Adipocyte (in vitro differentiated cells): ENCODE results near the gene HDAC8.
A peak's percentile ranks its signal among the peaks of the same experiment; 100 is the strongest.
"Not testable (repeated sequence)": the region's sequence is repeated elsewhere in the genome, so short reads cannot be mapped to it uniquely, and the experiment has no call there.

Experiments
- DNase-seq: peaks from one replicate; pipeline ENCODE4 v3.0.0-alpha.2; 2015; ENCODE audit warnings: low read depth
- H3K27me3 ChIP-seq: replicated peaks from 2 replicates; pipeline ENCODE4 v1.7.0; 2013; ENCODE audit warnings: mild to moderate bottlenecking, low read length, moderate library complexity; ENCODE audit not compliant: control insufficient read depth, insufficient read depth
- H3K36me3 ChIP-seq: 2 replicates; pipeline ENCODE4 v1.7.0; 2013; ENCODE audit warnings: low read length, mild to moderate bottlenecking, moderate library complexity; ENCODE audit not compliant: control insufficient read depth, insufficient read depth, severe bottlenecking
- H3K4me1 ChIP-seq: 2 replicates; pipeline ENCODE4 v1.7.0; 2013; ENCODE audit warnings: mild to moderate bottlenecking, low read length, moderate library complexity; ENCODE audit not compliant: control insufficient read depth, insufficient read depth
- H3K4me3 ChIP-seq: 2 replicates; pipeline ENCODE4 v1.7.0; 2013; ENCODE audit warnings: mild to moderate bottlenecking, low read length, moderate library complexity
- H3K9ac ChIP-seq: 2 replicates; pipeline ENCODE4 v1.7.0; 2013; ENCODE audit warnings: mild to moderate bottlenecking, low read length, moderate library complexity
- H3K9me3 ChIP-seq: 2 replicates; pipeline ENCODE4 v1.7.0; 2013; ENCODE audit warnings: mild to moderate bottlenecking, low read length, moderate library complexity; ENCODE audit not compliant: control insufficient read depth

The HDAC8 gene

GRCh38 chrX:72532366-72532765 lies 40.3 kb downstream of the HDAC8 start:
- H3K9me3 ChIP-seq: peaks cover 4% of the 10 kb centered on the region
- H3K27me3 ChIP-seq: peaks cover 24% of the 10 kb centered on the region
- H3K9ac ChIP-seq: no peak overlapping the region
- no peak for DNase-seq
- peaks cover 2% of the 10 kb centered on the region for H3K4me1 ChIP-seq
- H3K4me3 ChIP-seq: no peak overlapping the region
- no peaks in the 10 kb centered on the region for H3K36me3 ChIP-seq

GRCh38 chrX:72526534-72527508 lies 45.8 kb downstream of the HDAC8 start:
- peaks cover 10% of the 10 kb centered on the region for H3K27me3 ChIP-seq
- no peak overlapping the region for H3K9ac ChIP-seq
- no peaks in the 10 kb centered on the region for H3K36me3 ChIP-seq
- no peak for DNase-seq
- H3K4me1 ChIP-seq: peaks cover 12% of the 10 kb centered on the region
- peaks cover 4% of the 10 kb centered on the region for H3K9me3 ChIP-seq
- H3K4me3 ChIP-seq: no peak overlapping the region

GRCh38 chrX:72498782-72499181 lies 73.9 kb downstream of the HDAC8 start:
- Histone ChIP-seq H3K4me1 (no peaks in the 10 kb centered on the region), H3K4me3 (no peak overlapping the region), H3K9ac (no peak overlapping the region), H3K36me3 (no peaks in the 10 kb centered on the region), H3K27me3 (peaks cover 15% of the 10 kb centered on the region), H3K9me3 (peaks cover 33% of the 10 kb centered on the region)
- DNase-seq: no peak

GRCh38 chrX:72495046-72495445 lies 77.6 kb downstream of the HDAC8 start:
- Histone ChIP-seq H3K9me3 (peaks cover 17% of the 10 kb centered on the region), H3K9ac (no peak overlapping the region), H3K4me1 (no peaks in the 10 kb centered on the region), H3K4me3 (no peak overlapping the region), H3K36me3 (no peaks in the 10 kb centered on the region), H3K27me3 (peaks cover 12% of the 10 kb centered on the region)
- DNase-seq: peak; percentile 4

GRCh38 chrX:72492499-72492898 lies 80.1 kb downstream of the HDAC8 start:
- Histone ChIP-seq H3K27me3 (peaks cover 16% of the 10 kb centered on the region), H3K9ac (no peak overlapping the region), H3K36me3 (no peaks in the 10 kb centered on the region), H3K4me3 (no peak overlapping the region), H3K9me3 (peaks cover 3% of the 10 kb centered on the region), H3K4me1 (no peaks in the 10 kb centered on the region)
- no peak for DNase-seq

GRCh38 chrX:72490221-72490620 lies 82.4 kb downstream of the HDAC8 start:
- peaks cover 13% of the 10 kb centered on the region for H3K27me3 ChIP-seq
- not testable (repeated sequence) for H3K4me3 ChIP-seq, H3K36me3 ChIP-seq, DNase-seq, H3K4me1 ChIP-seq, H3K9ac ChIP-seq, H3K9me3 ChIP-seq

GRCh38 chrX:72487661-72488060 lies 85.0 kb downstream of the HDAC8 start:
- DNase-seq: no peak
- peaks cover 11% of the 10 kb centered on the region for H3K36me3 ChIP-seq
- no peak overlapping the region for H3K4me3 ChIP-seq
- peaks cover 5% of the 10 kb centered on the region for H3K9me3 ChIP-seq
- peaks cover 10% of the 10 kb centered on the region for H3K27me3 ChIP-seq
- H3K9ac ChIP-seq: no peak overlapping the region
- H3K4me1 ChIP-seq: no peaks in the 10 kb centered on the region

GRCh38 chrX:72479324-72480274 lies 93.0 kb downstream of the HDAC8 start:
- Histone ChIP-seq H3K36me3 (peaks cover 9% of the 10 kb centered on the region), H3K9me3 (peaks cover 7% of the 10 kb centered on the region), H3K4me3 (peak overlapping the region; percentile 8), H3K9ac (peak overlapping the region; percentile 13), H3K27me3 (peaks cover 20% of the 10 kb centered on the region), H3K4me1 (peaks cover 27% of the 10 kb centered on the region)
- no peak for DNase-seq

GRCh38 chrX:72478853-72479252 lies 93.8 kb downstream of the HDAC8 start:
- peaks cover 27% of the 10 kb centered on the region for H3K4me1 ChIP-seq
- peak overlapping the region; percentile 13 for H3K9ac ChIP-seq
- H3K9me3 ChIP-seq: peaks cover 7% of the 10 kb centered on the region
- DNase-seq: no peak
- peaks cover 11% of the 10 kb centered on the region for H3K36me3 ChIP-seq
- peaks cover 25% of the 10 kb centered on the region for H3K27me3 ChIP-seq
- peak overlapping the region; percentile 8 for H3K4me3 ChIP-seq

GRCh38 chrX:72478351-72478750 lies 94.3 kb downstream of the HDAC8 start:
- H3K9me3 ChIP-seq: peaks cover 6% of the 10 kb centered on the region
- H3K9ac ChIP-seq: peak overlapping the region; percentile 16
- H3K4me3 ChIP-seq: no peak overlapping the region
- H3K4me1 ChIP-seq: peaks cover 27% of the 10 kb centered on the region
- peaks cover 27% of the 10 kb centered on the region for H3K27me3 ChIP-seq
- H3K36me3 ChIP-seq: peaks cover 12% of the 10 kb centered on the region
- no peak for DNase-seq

GRCh38 chrX:72477781-72478181 lies 94.9 kb downstream of the HDAC8 start:
- Histone ChIP-seq H3K4me3 (no peak overlapping the region), H3K9me3 (peaks cover 5% of the 10 kb centered on the region), H3K9ac (peak overlapping the region; percentile 16), H3K36me3 (peaks cover 7% of the 10 kb centered on the region), H3K27me3 (peaks cover 22% of the 10 kb centered on the region), H3K4me1 (peaks cover 27% of the 10 kb centered on the region)
- peak; percentile 25 for DNase-seq
